GM13976 (cell line): ENCODE results near the gene HUS1.

Experiments
- DNase-seq: peaks from one replicate; pipeline ENCODE4 v3.0.0; 2012; ENCODE audit warnings: low spot score
- in situ Hi-C: fragments of 300-500 bp; cut with MboI; formaldehyde crosslinking; loops from one replicate; pipeline ENCODE4 v1.12.0; 2022; ENCODE audit warnings: low sequenced_read_pairs, mixed read lengths, inconsistent platforms; ENCODE audit not compliant: unreplicated experiment
- TF ChIP-seq, protein P1 (sequence below): IDR thresholded peaks from 2 replicates; pipeline ENCODE4 v1.5.1; 2012; ENCODE audit warnings: borderline replicate concordance, mild to moderate bottlenecking; ENCODE audit not compliant: insufficient read depth; ENCODE audit errors: extremely low read depth, missing control alignments, control extremely low read depth

The HUS1 gene

DNA sequence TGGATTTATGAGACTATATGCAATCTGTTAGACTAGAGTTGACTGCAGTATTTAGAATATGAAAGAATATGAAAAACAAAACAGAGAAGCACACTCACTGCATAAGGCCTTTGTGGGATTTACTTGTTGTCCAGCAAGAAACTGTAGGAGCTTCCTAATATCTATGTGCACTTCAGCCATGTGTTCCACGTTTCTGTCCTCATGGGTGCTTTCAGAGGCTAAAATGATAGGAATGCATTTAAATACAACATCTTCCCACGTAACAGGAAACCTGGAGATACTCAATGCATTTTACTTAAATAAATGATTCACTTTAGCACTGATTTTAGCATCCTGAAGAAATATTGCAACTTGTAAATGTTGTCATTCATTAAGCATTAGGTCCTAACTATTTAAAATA, 11.7 kb downstream of the HUS1 start:
- in situ Hi-C loops: no loop called here
- no peak for DNase-seq
- TF ChIP-seq, protein P1, sequence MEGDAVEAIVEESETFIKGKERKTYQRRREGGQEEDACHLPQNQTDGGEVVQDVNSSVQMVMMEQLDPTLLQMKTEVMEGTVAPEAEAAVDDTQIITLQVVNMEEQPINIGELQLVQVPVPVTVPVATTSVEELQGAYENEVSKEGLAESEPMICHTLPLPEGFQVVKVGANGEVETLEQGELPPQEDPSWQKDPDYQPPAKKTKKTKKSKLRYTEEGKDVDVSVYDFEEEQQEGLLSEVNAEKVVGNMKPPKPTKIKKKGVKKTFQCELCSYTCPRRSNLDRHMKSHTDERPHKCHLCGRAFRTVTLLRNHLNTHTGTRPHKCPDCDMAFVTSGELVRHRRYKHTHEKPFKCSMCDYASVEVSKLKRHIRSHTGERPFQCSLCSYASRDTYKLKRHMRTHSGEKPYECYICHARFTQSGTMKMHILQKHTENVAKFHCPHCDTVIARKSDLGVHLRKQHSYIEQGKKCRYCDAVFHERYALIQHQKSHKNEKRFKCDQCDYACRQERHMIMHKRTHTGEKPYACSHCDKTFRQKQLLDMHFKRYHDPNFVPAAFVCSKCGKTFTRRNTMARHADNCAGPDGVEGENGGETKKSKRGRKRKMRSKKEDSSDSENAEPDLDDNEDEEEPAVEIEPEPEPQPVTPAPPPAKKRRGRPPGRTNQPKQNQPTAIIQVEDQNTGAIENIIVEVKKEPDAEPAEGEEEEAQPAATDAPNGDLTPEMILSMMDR: no peak

GRCh38 chr7:47967123-47967522, 12.3 kb downstream of the HUS1 start:
- in situ Hi-C loops: no loop called here
- TF ChIP-seq, protein P1: no peak
- no peak for DNase-seq

- no peak for DNase-seq
- TF ChIP-seq, protein P1: no peak
- in situ Hi-C loops: no loop called here
Observed at GRCh38 chr7:47965456-47965855, 14.0 kb downstream of the HUS1 start.

DNA sequence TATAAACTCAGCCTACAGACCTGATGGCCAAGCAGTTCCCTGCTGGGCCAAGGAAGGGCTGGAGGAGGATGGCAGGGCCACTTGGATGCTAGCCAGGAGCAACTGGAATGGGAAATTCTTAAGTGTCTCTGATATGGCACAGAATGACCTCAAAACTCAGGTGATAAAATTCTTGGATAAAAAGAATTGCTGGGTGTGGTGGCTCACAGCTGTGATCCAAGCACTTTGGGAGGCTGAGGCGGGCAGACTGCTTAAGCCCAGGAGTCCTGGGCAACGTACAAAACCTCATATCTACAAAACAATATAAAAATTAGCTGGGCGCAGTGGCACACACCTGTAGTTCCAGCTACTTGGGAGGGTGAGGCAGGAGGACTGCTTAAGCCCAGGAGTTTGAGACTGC, 17.2 kb downstream of the HUS1 start:
- in situ Hi-C loops: no loop called here
- TF ChIP-seq, protein P1: no peak
- no peak for DNase-seq

- no peak for DNase-seq
- TF ChIP-seq, protein P1: no peak
- in situ Hi-C loops: no loop called here
Observed at GRCh38 chr7:47957156-47957555, 22.3 kb downstream of the HUS1 start.

DNA sequence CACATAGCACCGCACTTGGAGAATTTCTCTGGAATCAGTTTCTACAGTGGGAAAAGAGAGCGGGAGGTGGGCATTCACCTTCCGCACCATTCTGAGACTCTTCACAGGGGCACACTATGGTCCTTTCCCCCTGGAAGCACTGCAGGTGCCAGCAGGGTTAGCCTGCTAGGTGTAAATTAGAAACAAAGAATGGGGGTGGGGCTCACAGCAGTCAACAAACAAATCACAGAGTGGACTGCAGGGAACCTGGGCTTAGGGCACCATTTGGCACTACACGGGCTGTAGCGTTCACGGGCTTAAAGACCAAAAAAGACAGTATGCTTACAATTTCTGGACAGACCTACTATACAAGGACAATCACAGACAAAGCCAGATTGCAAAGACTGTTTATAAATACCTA, 23.2 kb downstream of the HUS1 start:
- TF ChIP-seq, protein P1: no peak
- DNase-seq: no peak
- in situ Hi-C loops: no loop called here
